GM18858 (cell line): ENCODE results near the gene MAD1L1.

Experiments
- ATAC-seq: cut with Tn5 transposase; IDR thresholded peaks from one replicate; pipeline ENCODE4 v1.9.1; 2021; ENCODE audit not compliant: unreplicated experiment

Gene MAD1L1

GRCh38 chr7:1922870-1923236 lies 309.9 kb downstream of the MAD1L1 start:
- no peak for ATAC-seq

- no peak for ATAC-seq
These were observed 310.5 kb downstream of the MAD1L1 start for GRCh38 chr7:1922071-1922869.

- no peak for ATAC-seq
These were observed 311.9 kb downstream of the MAD1L1 start for GRCh38 chr7:1920881-1921280.

- ATAC-seq: no peak
These were observed 312.5 kb downstream of the MAD1L1 start for GRCh38 chr7:1920266-1920681.

- ATAC-seq: no peak
These were observed 313.0 kb downstream of the MAD1L1 start for GRCh38 chr7:1919539-1920265.

GRCh38 chr7:1918881-1919525 lies 313.7 kb downstream of the MAD1L1 start:
- no peak for ATAC-seq

- ATAC-seq: no peak
These were observed 314.6 kb downstream of the MAD1L1 start for GRCh38 chr7:1918063-1918645.

GRCh38 chr7:1917221-1918062 lies 315.3 kb downstream of the MAD1L1 start:
- ATAC-seq: no peak

GRCh38 chr7:1916601-1916970 lies 316.2 kb downstream of the MAD1L1 start:
- no peak for ATAC-seq

GRCh38 chr7:1915956-1916600 lies 316.7 kb downstream of the MAD1L1 start:
- no peak for ATAC-seq

GRCh38 chr7:1915326-1915725 lies 317.4 kb downstream of the MAD1L1 start:
- ATAC-seq: no peak

GRCh38 chr7:1914743-1915142 lies 318.0 kb downstream of the MAD1L1 start:
- no peak for ATAC-seq

- ATAC-seq: no peak
These were observed 318.4 kb downstream of the MAD1L1 start for GRCh38 chr7:1914321-1914720.

- no peak for ATAC-seq
These were observed 319.1 kb downstream of the MAD1L1 start for GRCh38 chr7:1913466-1914282.

GRCh38 chr7:1912593-1913465 lies 319.9 kb downstream of the MAD1L1 start:
- no peak for ATAC-seq

GRCh38 chr7:1911571-1911970 lies 321.2 kb downstream of the MAD1L1 start:
- ATAC-seq: no peak

- ATAC-seq: no peak
These were observed 321.9 kb downstream of the MAD1L1 start for GRCh38 chr7:1910827-1911226.

- ATAC-seq: no peak
These were observed 322.6 kb downstream of the MAD1L1 start for GRCh38 chr7:1910081-1910685.
